Mesenteric fat pad (tissue), 1 donor: Measurements from ENCODE around the gene ETV1. TPM values are rescaled to one million over a fixed set of nuclear protein-coding genes. Genes with fewer than 3 reads are reported as not detected.

Experiments used
- DNase-seq: peaks from one replicate; pipeline ENCODE4 v3.0.0-alpha.2; 2020; ENCODE audit warnings: low spot score
- total RNA-seq: library from RNA; stranded (reverse); fragmentation: NEBNext Ultra II Directional; extraction: Animal tissue kit (Norgen Biotek cat#: 25700); gene quantifications from one replicate; pipeline ENCODE4 v1.2.1, GENCODE V29; 2021
- donor health status: DM: yes; HTN: yes; CAD: no.

Gene ETV1
- total RNA-seq, 1 donor from 2014 or later = 5.7 TPM

- DNase-seq = no peak
These were observed 2.1 kb downstream of the ETV1 start for GRCh38 chr7:13987395-13987794.

- no peak for DNase-seq
These were observed 3.3 kb downstream of the ETV1 start for GRCh38 chr7:13986208-13986607.

- DNase-seq = no peak
These were observed 4.4 kb downstream of the ETV1 start for GRCh38 chr7:13984831-13985685.

- no peak for DNase-seq
These were observed 5.4 kb downstream of the ETV1 start for GRCh38 chr7:13984061-13984460.

GRCh38 chr7:13982940-13983677 lies 6.4 kb downstream of the ETV1 start:
- no peak for DNase-seq

- no peak for DNase-seq
These were observed 8.4 kb downstream of the ETV1 start for GRCh38 chr7:13981070-13981469.

GRCh38 chr7:13980474-13980873 lies 9.0 kb downstream of the ETV1 start:
- no peak for DNase-seq

- no peak for DNase-seq
These were observed 9.6 kb downstream of the ETV1 start for GRCh38 chr7:13979671-13980435.

GRCh38 chr7:13976594-13976993 lies 12.9 kb downstream of the ETV1 start:
- no peak for DNase-seq

- no peak for DNase-seq
These were observed 24.4 kb downstream of the ETV1 start for GRCh38 chr7:13965077-13965476.

- no peak for DNase-seq
These were observed 25.5 kb downstream of the ETV1 start for GRCh38 chr7:13963925-13964324.

- DNase-seq = no peak
These were observed 34.0 kb downstream of the ETV1 start for GRCh38 chr7:13955494-13955893.

- DNase-seq = no peak
These were observed 36.1 kb downstream of the ETV1 start for GRCh38 chr7:13953368-13953767.

- DNase-seq = no peak
These were observed 36.5 kb downstream of the ETV1 start for GRCh38 chr7:13952921-13953320.

- no peak for DNase-seq
These were observed 39.5 kb downstream of the ETV1 start for GRCh38 chr7:13949939-13950338.

GRCh38 chr7:13949445-13949844 lies 40.0 kb downstream of the ETV1 start:
- DNase-seq = no peak

GRCh38 chr7:13948019-13948801 lies 41.3 kb downstream of the ETV1 start:
- no peak for DNase-seq

GRCh38 chr7:13947535-13947934 lies 41.9 kb downstream of the ETV1 start:
- DNase-seq = no peak

- DNase-seq = no peak
These were observed 43.3 kb downstream of the ETV1 start for GRCh38 chr7:13946181-13946580.

GRCh38 chr7:13945670-13946069 lies 43.8 kb downstream of the ETV1 start:
- no peak for DNase-seq

- DNase-seq = no peak
These were observed 55.9 kb downstream of the ETV1 start for GRCh38 chr7:13933536-13933935.
